HepG2 (cell line): Measurements from ENCODE around the gene C11orf65. TPM values are rescaled to one million over a fixed set of nuclear protein-coding genes. Genes with fewer than 3 reads are reported as not detected.

Experiments
- HMGXB4 ChIP-seq, 2 experiments: sonication (generic) in 1 of 2; formaldehyde crosslinking in 1 of 2; IDR thresholded peaks; 2 replicates each; pipeline versions ENCODE4 v1.4.0 to v1.6.1; 2018 to 2020; ENCODE audit warnings: missing genetic modification reagents in 2 of 2, borderline replicate concordance in 1 of 2, low read depth in 1 of 2, mild to moderate bottlenecking in 1 of 2, missing biosample characterization in 1 of 2
- KAT8 ChIP-seq: IDR thresholded peaks from 2 replicates; pipeline ENCODE4 v1.6.1; 2016; ENCODE audit warnings: missing genetic modification reagents, missing compliant biosample characterization
- MIER3 ChIP-seq: IDR thresholded peaks from 2 replicates; pipeline ENCODE4 v1.6.1; 2016; ENCODE audit warnings: missing compliant biosample characterization, borderline replicate concordance
- PBX2 ChIP-seq: IDR thresholded peaks from 2 replicates; pipeline ENCODE4 v1.6.1; 2016; ENCODE audit warnings: control low read depth
- PITX1 ChIP-seq: sonication (generic); formaldehyde crosslinking; IDR thresholded peaks from 2 replicates; pipeline ENCODE4 v1.5.1; 2020; ENCODE audit warnings: mild to moderate bottlenecking, missing genetic modification reagents
- POLR2G ChIP-seq: fragments of 200-400 bp; formaldehyde crosslinking; IDR thresholded peaks from 2 replicates; pipeline ENCODE4 v1.6.1; 2018; ENCODE audit warnings: mild to moderate bottlenecking, low read depth, low read length, moderate library complexity
- SKI ChIP-seq: fragments of 450-650 bp; IDR thresholded peaks from one replicate; pipeline ENCODE4 v1.6.1; 2018; ENCODE audit warnings: mild to moderate bottlenecking; ENCODE audit not compliant: partially characterized antibody
- TAF1 ChIP-seq: sonication (generic); formaldehyde crosslinking; IDR thresholded peaks from 2 replicates; pipeline ENCODE4 v1.4.0; 2020; ENCODE audit warnings: missing genetic modification reagents
- ZBTB10 ChIP-seq: sonication (generic); formaldehyde crosslinking; IDR thresholded peaks from 2 replicates; pipeline ENCODE4 v1.4.0; 2020; ENCODE audit warnings: missing genetic modification reagents, borderline replicate concordance
- ZBTB21 ChIP-seq: sonication (generic); formaldehyde crosslinking; IDR thresholded peaks from 2 replicates; pipeline ENCODE4 v1.4.0; 2020; ENCODE audit warnings: missing genetic modification reagents
- ZFP36L2 ChIP-seq: sonication (generic); formaldehyde crosslinking; IDR thresholded peaks from 2 replicates; pipeline ENCODE4 v1.4.0; 2020; ENCODE audit warnings: missing genetic modification reagents
- ZHX2 ChIP-seq, 2 experiments: sonication (generic) in 1 of 2; formaldehyde crosslinking in 1 of 2; IDR thresholded peaks; 2 replicates each; pipeline versions ENCODE4 v1.6.1 to v1.9.0; 2014 to 2022; ENCODE audit warnings: antibody characterized with exemption in 1 of 2, borderline replicate concordance in 1 of 2, inconsistent platforms in 1 of 2, low read depth in 1 of 2, missing genetic modification reagents in 1 of 2
- ZKSCAN8 ChIP-seq: IDR thresholded peaks from 2 replicates; pipeline ENCODE4 v1.6.1; 2016; ENCODE audit warnings: borderline replicate concordance, missing genetic modification reagents, missing compliant biosample characterization
- ZNF225 ChIP-seq: sonication (generic); formaldehyde crosslinking; IDR thresholded peaks from 2 replicates; pipeline ENCODE4 v1.4.0; 2020; ENCODE audit warnings: mild to moderate bottlenecking, missing genetic modification reagents
- ZNF331 ChIP-seq: sonication (generic); formaldehyde crosslinking; IDR thresholded peaks from 2 replicates; pipeline ENCODE4 v1.4.0; 2020; ENCODE audit warnings: missing genetic modification reagents
- ZSCAN20 ChIP-seq: sonication (generic); formaldehyde crosslinking; IDR thresholded peaks from 2 replicates; pipeline ENCODE4 v1.4.0; 2020; ENCODE audit warnings: missing genetic modification reagents, mild to moderate bottlenecking, borderline replicate concordance
- polyA plus RNA-seq, 8 experiments: library from polyadenylated mRNA; depleted of rRNA in 3 of 8; stranded (reverse) in 7 of 8; unstranded in 1 of 8; fragments of >200 nt; fragmentation: Illumina TruSeq in 4 of 8; extraction: Trizol in 4 of 8; gene quantifications; 2 replicates each; pipeline versions ENCODE4 v1.2.1 to v1.2.3, GENCODE V29; 2011 to 2016; ENCODE audit warnings: low read depth in 4 of 8, missing spikeins in 1 of 8, mixed read lengths in 1 of 8; ENCODE audit not compliant: insufficient read depth in 1 of 8
- total RNA-seq, 5 experiments: library from RNA; depleted of rRNA; stranded (reverse); fragments of >200 nt; fragmentation: Illumina TruSeq; extraction: Trizol; gene quantifications; 2 replicates each; pipeline ENCODE4 v1.2.3, GENCODE V29; 2016; ENCODE audit warnings: low read depth in 1 of 5

Gene C11orf65
- total and polyA plus RNA-seq, 2 of the 13 experiments (the other 11 are each of a cell fraction or from before 2014, with no cell fraction given), result 0.38 to 0.42 TPM

GRCh38 chr11:108497317-108498045 is 30.2 kb upstream of the C11orf65 start (continued):
- TF ChIP-seq ZHX2 (IDR thresholded peaks at IDR 0.05; ENCODE audit: low read depth) (peak; percentile 53; the same call in 1 of the 2 replicates), ZHX2 (CRISPR knock-in tag; IDR thresholded peaks at IDR 0.05; ENCODE audit: borderline replicate concordance) (no peak), ZBTB21 (CRISPR knock-in tag) (peak; percentile 77), POLR2G (peak; percentile 89), ZFP36L2 (CRISPR knock-in tag) (no peak), PITX1 (peak; percentile 56; the same call in 1 of the 2 replicates), ZBTB10 (peak; percentile 57; the same call in 1 of the 2 replicates), PBX2 (CRISPR knock-in tag) (no peak), MIER3 (CRISPR knock-in tag) (peak; percentile 56; the same call in 1 of the 2 replicates), TAF1 (CRISPR knock-in tag) (peak; percentile 82), KAT8 (peak; percentile 36), HMGXB4 (CRISPR knock-in tag; IDR thresholded peaks at IDR 0.05; ENCODE audit: borderline replicate concordance in 1 of 2, low read depth in 1 of 2) (peak; percentile 41 to 66; a peak in 3 of 4 replicates), ZNF225 (no peak), SKI (no peak), ZKSCAN8 (CRISPR knock-in tag) (0 out of 2 replicates have a peak, but pooled peaks have one; percentile 60), ZSCAN20 (CRISPR knock-in tag) (no peak), ZNF331 (CRISPR knock-in tag) (peak; percentile 36; the same call in 1 of the 2 replicates)
